HCT116 (cell line): ENCODE results near the gene SLC1A3. TPM values are rescaled to one million over a fixed set of nuclear protein-coding genes. Genes with fewer than 3 reads are reported as not detected.

Source experiments
- ATAC-seq: fragments of 200-7000 bp; cut with Tn5 transposase; 2 replicates; pipeline ENCODE4 v1.9.1; 2020; ENCODE audit warnings: mild to moderate bottlenecking, moderate library complexity
- BruUV-seq: library from RNA; stranded (reverse); fragments of 400-500 nt; replicated peaks from 2 replicates; lab custom pipeline; 2021; lab: Mats Ljungman, UMichigan
- CTCF ChIA-PET: fragments of 300-600 bp; sonication (Branson Sonifier 250); formaldehyde crosslinking; loops from one replicate; lab custom pipeline; 2021; ENCODE audit warnings: antibody characterized with exemption; lab: Charles Lee
- POLR2A ChIA-PET: fragments of 300-600, 350-600 bp; sonication (Branson Sonifier 250); formaldehyde crosslinking; loops from one replicate; lab custom pipeline; 2021; ENCODE audit warnings: antibody characterized with exemption; lab: Charles Lee
- RAD21 ChIA-PET, 2 experiments: fragments of 300-600 bp; sonication (Branson Sonifier 250); formaldehyde crosslinking; loops; one replicate each; lab custom pipeline; 2023; ENCODE audit warnings: low total read pairs in 2 of 2; ENCODE audit not compliant: uncharacterized antibody in 2 of 2, unreplicated experiment in 2 of 2, low non-redundant PET in 1 of 2; lab: Charles Lee
- DNase-seq: peaks from one replicate; pipeline ENCODE4 v3.0.0-alpha.2; 2010; ENCODE audit warnings: low read depth, low spot score
- H2AFZ ChIP-seq: fragments of 200-600 bp; shearing (Covaris generic), sonication (generic); 2 replicates; pipeline ENCODE4 v1.6.1; 2017; ENCODE audit warnings: low read depth, mixed run types, mixed read lengths, antibody characterized with exemption, low read length; ENCODE audit not compliant: poor library complexity, severe bottlenecking
- H3K27ac ChIP-seq: 2 replicates; pipeline ENCODE4 v1.5.1; 2012; ENCODE audit warnings: low read depth, low read length
- H3K27me3 ChIP-seq: fragments of 200-600 bp; sonication (generic); 2 replicates; pipeline ENCODE4 v1.6.1; 2016; ENCODE audit warnings: mixed run types, low read length, mixed read lengths; ENCODE audit not compliant: insufficient read depth
- H3K36me3 ChIP-seq, 2 experiments: fragments of 200-500 bp in 1 of 2; fragments of 200-600 bp in 1 of 2; sonication (Bioruptor generic) in 1 of 2; sonication (generic) in 1 of 2; 2 replicates each; pipeline versions ENCODE4 v1.5.1 to v1.6.1; 2014 to 2016; ENCODE audit warnings: low read length in 2 of 2, inconsistent platforms in 1 of 2, mixed read lengths in 1 of 2, mixed run types in 1 of 2; ENCODE audit not compliant: insufficient read depth in 2 of 2, control insufficient read depth in 1 of 2
- H3K4me1 ChIP-seq, 2 experiments: fragments of 200-600 bp in 1 of 2; sonication (generic) in 1 of 2; 2 replicates each; pipeline versions ENCODE4 v1.5.1 to v1.6.1; 2012 to 2017; ENCODE audit warnings: low read length in 2 of 2, inconsistent platforms in 1 of 2, mild to moderate bottlenecking in 1 of 2, mixed read lengths in 1 of 2, mixed run types in 1 of 2, moderate library complexity in 1 of 2; ENCODE audit not compliant: insufficient read depth in 2 of 2, control insufficient read depth in 1 of 2
- H3K4me2 ChIP-seq: fragments of 200-600 bp; sonication (generic); 2 replicates; pipeline ENCODE4 v1.6.1; 2017; ENCODE audit warnings: mixed run types, low read length, mixed read lengths
- H3K4me3 ChIP-seq, 2 experiments: fragments of 200-600 bp in 1 of 2; sonication (generic) in 1 of 2; replicated peaks in 1 of 2; 2 replicates each; pipeline ENCODE4 v1.5.1; 2011 to 2016; ENCODE audit warnings: low read length in 2 of 2, control low read depth in 1 of 2, low read depth in 1 of 2, mild to moderate bottlenecking in 1 of 2, mixed read lengths in 1 of 2, mixed run types in 1 of 2
- H3K79me2 ChIP-seq: fragments of 200-600 bp; sonication (generic); 2 replicates; pipeline ENCODE4 v1.6.1; 2017; ENCODE audit warnings: mild to moderate bottlenecking, mixed run types, low read length, moderate library complexity, mixed read lengths; ENCODE audit not compliant: insufficient read depth
- H3K9ac ChIP-seq: fragments of 200-600 bp; sonication (generic); 2 replicates; pipeline ENCODE4 v1.6.1; 2016; ENCODE audit warnings: low read length, mixed read lengths
- H3K9me2 ChIP-seq: fragments of 200-600 bp; sonication (generic), shearing (Covaris generic); 2 replicates; pipeline ENCODE4 v1.6.1; 2017; ENCODE audit warnings: mixed run types, mild to moderate bottlenecking, moderate library complexity; ENCODE audit not compliant: insufficient read depth
- H3K9me3 ChIP-seq, 2 experiments: fragments of 200-500 bp in 1 of 2; fragments of 200-600 bp in 1 of 2; sonication (Bioruptor generic) in 1 of 2; sonication (generic) in 1 of 2; 2 replicates each; pipeline ENCODE4 v1.6.1; 2014 to 2017; ENCODE audit warnings: low read length in 2 of 2, mixed read lengths in 2 of 2, inconsistent platforms in 1 of 2, low read depth in 1 of 2, mild to moderate bottlenecking in 1 of 2, mixed run types in 1 of 2, moderate library complexity in 1 of 2; ENCODE audit not compliant: control insufficient read depth in 1 of 2, insufficient read depth in 1 of 2
- H4K20me1 ChIP-seq: fragments of 200-600 bp; sonication (generic), shearing (Covaris generic); 2 replicates; pipeline ENCODE4 v1.6.1; 2017; ENCODE audit warnings: mixed run types, mild to moderate bottlenecking, moderate library complexity; ENCODE audit not compliant: insufficient read depth
- CBX3 ChIP-seq: IDR thresholded peaks from 2 replicates; pipeline ENCODE4 v1.6.1; 2012; ENCODE audit warnings: low read depth
- CTCF ChIP-seq, 3 experiments: fragments of 200-600 bp in 1 of 3; sonication (generic) in 1 of 3; IDR thresholded peaks in 2 of 3; conservative IDR thresholded peaks in 1 of 3; 2 replicates each; pipeline ENCODE4 v1.5.1; 2012 to 2017; ENCODE audit warnings: low read depth in 2 of 3, low read length in 2 of 3, antibody characterized with exemption in 1 of 3, borderline replicate concordance in 1 of 3, control low read depth in 1 of 3, mild to moderate bottlenecking in 1 of 3, mixed read lengths in 1 of 3, mixed run types in 1 of 3, moderate library complexity in 1 of 3; ENCODE audit not compliant: insufficient read depth in 1 of 3
- EGR1 ChIP-seq: IDR thresholded peaks from 2 replicates; pipeline ENCODE4 v1.6.1; 2012; ENCODE audit warnings: low read depth
- ELF1 ChIP-seq: IDR thresholded peaks from 2 replicates; pipeline ENCODE4 v1.6.1; 2012; ENCODE audit warnings: low read depth, borderline replicate concordance
- JUND ChIP-seq: IDR thresholded peaks from 2 replicates; pipeline ENCODE4 v1.6.1; 2012
- POLR2A ChIP-seq: IDR thresholded peaks from 2 replicates; pipeline ENCODE4 v1.7.0; 2011; ENCODE audit warnings: borderline replicate concordance; ENCODE audit not compliant: insufficient read depth, insufficient read length; ENCODE audit errors: extremely low read depth
- POLR2AphosphoS5 ChIP-seq: IDR thresholded peaks from 2 replicates; pipeline ENCODE4 v1.6.1; 2011; ENCODE audit warnings: mild to moderate bottlenecking, low read depth, low read length, moderate library complexity
- RAD21 ChIP-seq: IDR thresholded peaks from 2 replicates; pipeline ENCODE4 v1.6.1; 2012; ENCODE audit warnings: low read depth, mild to moderate bottlenecking
- SIN3A ChIP-seq: IDR thresholded peaks from 2 replicates; pipeline ENCODE4 v1.6.1; 2012; ENCODE audit warnings: low read depth
- SP1 ChIP-seq: IDR thresholded peaks from 2 replicates; pipeline ENCODE4 v1.6.1; 2012; ENCODE audit warnings: low read depth
- SRF ChIP-seq: IDR thresholded peaks from 2 replicates; pipeline ENCODE4 v1.6.1; 2012; ENCODE audit warnings: low read depth
- YY1 ChIP-seq: IDR thresholded peaks from 2 replicates; pipeline ENCODE4 v1.6.1; 2011; ENCODE audit warnings: low read length, low read depth, moderate library complexity, mild to moderate bottlenecking; ENCODE audit not compliant: insufficient replicate concordance; ENCODE audit errors: extremely low read depth
- ZFX ChIP-seq: fragments of 450-650 bp; IDR thresholded peaks from 2 replicates; pipeline ENCODE4 v1.6.1; 2017
- ZNF274 ChIP-seq: fragments of 200-500 bp; sonication (Bioruptor generic); IDR thresholded peaks from 2 replicates; pipeline ENCODE4 v1.6.1; 2014; ENCODE audit warnings: mild to moderate bottlenecking, low read depth, low read length, inconsistent platforms
- intact Hi-C: fragments of 100-400 bp; cut with micrococcal nuclease; formaldehyde crosslinking; loops from 2 replicates; pipeline ENCODE4 v1.10.0; 2022
- total RNA-seq: library from RNA; stranded (reverse); gene quantifications from one replicate; pipeline ENCODE4 v1.2.1, GENCODE V29; 2021; ENCODE audit not compliant: unreplicated experiment

Gene SLC1A3
- total RNA-seq, 1 experiment from 2014 or later, result 12.9 TPM

- DNase-seq, result no peak
- Histone ChIP-seq H3K79me2 (no peaks in the 10 kb centered on the region), H3K36me3 (no peaks in the 10 kb centered on the region), H2AFZ (no peak overlapping the region), H4K20me1 (no peaks in the 10 kb centered on the region), H3K27me3 (no peaks in the 10 kb centered on the region), H3K4me1 (peaks cover 7 to 23% of the 10 kb centered on the region in 2 experiments), H3K4me3 (no peak overlapping the region), H3K9me3 (no peaks in the 10 kb centered on the region), H3K27ac (no peak overlapping the region), H3K4me2 (no peak overlapping the region), H3K9ac (no peak overlapping the region), H3K9me2 (no peaks in the 10 kb centered on the region)
- ChIA-PET CTCF (no interaction called here), RAD21 (no interaction called here), POLR2A (no interaction called here)
- no TSS peak for BruUV-seq
- no peak for ATAC-seq
- TF ChIP-seq RAD21 (no peak), JUND (no peak), ZNF274 (no peak), SP1 (no peak), SRF (no peak), ZFX (no peak), YY1 (no peak), CTCF (IDR thresholded peaks at IDR 0.05 in 2 of 3, conservative IDR thresholded peaks at IDR 0.05 in 1 of 3; ENCODE audit: borderline replicate concordance in 1 of 3, insufficient read depth in 1 of 3, low read depth in 2 of 3, low read length in 2 of 3) (no peak), ELF1 (no peak), CBX3 (no peak), POLR2AphosphoS5 (no peak), EGR1 (no peak), POLR2A (no peak), SIN3A (no peak)
- intact Hi-C loops, result no loop called here
These were observed 29.4 kb downstream of the SLC1A3 start for GRCh38 chr5:36635721-36636390.
